Activated naive CD4-positive, alpha-beta T cell treated with anti-CD3 and anti-CD28 coated beads for 36 hours (primary cell): ENCODE measurements around the gene NRXN3. TPM values are rescaled to one million over a fixed set of nuclear protein-coding genes. Genes with fewer than 3 reads are reported as not detected.
A peak's percentile ranks its signal among the peaks of the same experiment; 100 is the strongest.

ENCODE experiments used
- CTCF ChIA-PET: fragments of 350-600 bp; sonication (Branson Sonifier 250); formaldehyde crosslinking; loops from one replicate; lab custom pipeline; 2021; ENCODE audit warnings: antibody characterized with exemption; lab: Charles Lee
- DNase-seq: peaks from one replicate; pipeline ENCODE4 v3.0.0-alpha.2; 2020
- H3K27ac Mint-ChIP-seq: one replicate; pipeline ENCODE4 v1.8.0; 2021; ENCODE audit warnings: mild to moderate bottlenecking, mixed read lengths
- H3K27me3 Mint-ChIP-seq: one replicate; pipeline ENCODE4 v1.8.0; 2021; ENCODE audit warnings: low read depth, mixed read lengths
- H3K36me3 Mint-ChIP-seq: one replicate; pipeline ENCODE4 v1.8.0; 2021; ENCODE audit warnings: low read depth, mixed read lengths
- H3K4me1 Mint-ChIP-seq: one replicate; pipeline ENCODE4 v1.8.0; 2021; ENCODE audit warnings: low read depth, mixed read lengths
- H3K4me3 Mint-ChIP-seq: one replicate; pipeline ENCODE4 v1.8.0; 2021; ENCODE audit warnings: mild to moderate bottlenecking, moderate library complexity, mixed read lengths
- H3K9me3 Mint-ChIP-seq: one replicate; pipeline ENCODE4 v1.8.0; 2021; ENCODE audit warnings: mixed read lengths
- intact Hi-C: fragments of 100-400 bp; cut with micrococcal nuclease; formaldehyde crosslinking; loops from one replicate; pipeline ENCODE4 v1.15.1; 2023
- total RNA-seq, 2 experiments: library from RNA; stranded (reverse); gene quantifications; one replicate each; pipeline ENCODE4 v1.2.3, GENCODE V29; 2021

NRXN3 gene
- total RNA-seq, 2 experiments from 2014 or later: not detected

GRCh38 chr14:78227248-78228077 is 57.3 kb downstream of the NRXN3 start:
- H3K36me3 Mint-ChIP-seq: no peaks in the 10 kb centered on the region
- peaks cover 2% of the 10 kb centered on the region for H3K9me3 Mint-ChIP-seq
- intact Hi-C loops: no loop called here
- H3K27me3 Mint-ChIP-seq: peaks cover 2% of the 10 kb centered on the region
- CTCF ChIA-PET: no interaction called here
- no peaks in the 10 kb centered on the region for H3K4me1 Mint-ChIP-seq
- H3K4me3 Mint-ChIP-seq: no peak overlapping the region
- H3K27ac Mint-ChIP-seq: no peak overlapping the region
- DNase-seq: no peak

- peaks cover 2% of the 10 kb centered on the region for H3K27me3 Mint-ChIP-seq
- no peak for DNase-seq
- CTCF ChIA-PET: no interaction called here
- intact Hi-C loops: no loop called here
- no peak overlapping the region for H3K4me3 Mint-ChIP-seq
- no peak overlapping the region for H3K27ac Mint-ChIP-seq
- H3K36me3 Mint-ChIP-seq: no peaks in the 10 kb centered on the region
- H3K4me1 Mint-ChIP-seq: no peaks in the 10 kb centered on the region
- H3K9me3 Mint-ChIP-seq: peaks cover 2% of the 10 kb centered on the region
These were observed 58.6 kb downstream of the NRXN3 start for GRCh38 chr14:78228702-78229327.

GRCh38 chr14:78232231-78233000 is 62.2 kb downstream of the NRXN3 start:
- H3K27ac Mint-ChIP-seq: no peak overlapping the region
- no peak overlapping the region for H3K4me3 Mint-ChIP-seq

GRCh38 chr14:78238141-78238540 is 68.0 kb downstream of the NRXN3 start:
- Mint-ChIP-seq H3K4me1 (no peaks in the 10 kb centered on the region), H3K27ac (no peak overlapping the region), H3K4me3 (no peak overlapping the region), H3K27me3 (no peaks in the 10 kb centered on the region), H3K36me3 (no peaks in the 10 kb centered on the region), H3K9me3 (no peaks in the 10 kb centered on the region)
- no peak for DNase-seq
- intact Hi-C loops: no loop called here
- CTCF ChIA-PET: no interaction called here

More at GRCh38 chr14:78232231-78233000, 62.2 kb downstream of the NRXN3 start:
- Mint-ChIP-seq H3K36me3 (no peaks in the 10 kb centered on the region), H3K9me3 (no peaks in the 10 kb centered on the region), H3K4me1 (no peaks in the 10 kb centered on the region), H3K27me3 (peaks cover 2% of the 10 kb centered on the region)
- CTCF ChIA-PET: no interaction called here
- intact Hi-C loops: no loop called here
- DNase-seq: no peak

DNA sequence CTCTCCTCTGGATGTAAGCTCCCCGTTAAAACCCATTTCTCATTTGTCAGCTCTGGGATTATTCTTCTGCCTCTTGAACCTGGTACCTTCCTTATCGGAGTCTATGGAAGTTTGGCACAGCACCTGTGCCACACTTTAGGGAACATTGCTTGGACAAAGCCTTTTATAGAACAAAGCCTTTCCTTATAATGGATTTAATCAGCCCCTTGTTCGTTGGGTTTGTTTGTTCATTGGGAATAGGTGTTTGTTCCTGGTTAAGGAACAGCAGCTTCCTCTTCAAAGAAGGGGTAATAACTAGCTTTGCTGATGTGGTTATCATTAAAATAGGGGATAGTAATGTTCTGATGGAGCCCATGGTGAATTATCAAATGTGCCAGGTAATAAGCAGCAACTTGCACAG is 70.4 kb downstream of the NRXN3 start:
- CTCF ChIA-PET: no interaction called here
- no peak overlapping the region for H3K27ac Mint-ChIP-seq
- no peaks in the 10 kb centered on the region for H3K4me1 Mint-ChIP-seq
- DNase-seq: no peak
- no peaks in the 10 kb centered on the region for H3K36me3 Mint-ChIP-seq
- H3K9me3 Mint-ChIP-seq: no peaks in the 10 kb centered on the region
- H3K27me3 Mint-ChIP-seq: peaks cover 1% of the 10 kb centered on the region
- intact Hi-C loops: no loop called here
- no peak overlapping the region for H3K4me3 Mint-ChIP-seq

DNA sequence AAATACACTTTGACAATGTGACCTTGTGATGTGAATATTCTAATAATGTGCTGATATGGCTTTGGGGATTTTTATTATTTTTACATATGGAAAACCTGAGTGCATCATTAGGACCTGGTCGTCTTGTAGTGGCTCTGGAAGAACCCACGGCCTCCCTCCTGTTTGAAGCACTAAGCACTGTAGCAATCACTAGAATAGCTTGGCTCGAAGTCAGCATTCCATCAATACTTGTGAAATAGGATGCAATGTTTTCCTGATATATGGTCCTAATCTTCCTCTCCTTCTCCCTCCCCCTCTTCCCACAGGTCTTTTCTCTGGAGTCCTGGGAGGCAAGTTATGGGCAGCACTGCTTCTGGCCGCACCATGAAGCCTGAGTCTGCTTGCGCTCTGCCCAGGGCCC is 71.9 kb downstream of the NRXN3 start:
- Mint-ChIP-seq H3K27ac (no peak overlapping the region), H3K4me1 (no peaks in the 10 kb centered on the region), H3K9me3 (no peaks in the 10 kb centered on the region), H3K4me3 (no peak overlapping the region), H3K36me3 (no peaks in the 10 kb centered on the region), H3K27me3 (peaks cover 1% of the 10 kb centered on the region)
- CTCF ChIA-PET: no interaction called here
- intact Hi-C loops: no loop called here
- no peak for DNase-seq

DNA sequence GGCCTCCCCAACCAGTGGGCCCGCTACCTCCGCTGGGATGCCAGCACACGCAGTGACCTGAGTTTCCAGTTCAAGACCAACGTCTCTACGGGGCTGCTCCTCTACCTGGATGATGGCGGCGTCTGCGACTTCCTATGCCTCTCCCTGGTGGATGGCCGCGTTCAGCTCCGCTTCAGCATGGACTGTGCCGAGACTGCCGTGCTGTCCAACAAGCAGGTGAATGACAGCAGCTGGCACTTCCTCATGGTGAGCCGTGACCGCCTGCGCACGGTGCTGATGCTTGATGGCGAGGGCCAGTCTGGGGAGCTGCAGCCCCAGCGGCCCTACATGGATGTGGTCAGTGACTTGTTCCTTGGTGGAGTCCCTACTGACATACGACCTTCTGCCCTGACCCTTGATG is 73.0 kb downstream of the NRXN3 start:
- Mint-ChIP-seq H3K27ac (no peak overlapping the region), H3K4me1 (no peaks in the 10 kb centered on the region), H3K27me3 (peaks cover 1% of the 10 kb centered on the region), H3K4me3 (no peak overlapping the region), H3K9me3 (no peaks in the 10 kb centered on the region), H3K36me3 (no peaks in the 10 kb centered on the region)
- intact Hi-C loops: no loop called here
- no peak for DNase-seq
- CTCF ChIA-PET: no interaction called here

DNA sequence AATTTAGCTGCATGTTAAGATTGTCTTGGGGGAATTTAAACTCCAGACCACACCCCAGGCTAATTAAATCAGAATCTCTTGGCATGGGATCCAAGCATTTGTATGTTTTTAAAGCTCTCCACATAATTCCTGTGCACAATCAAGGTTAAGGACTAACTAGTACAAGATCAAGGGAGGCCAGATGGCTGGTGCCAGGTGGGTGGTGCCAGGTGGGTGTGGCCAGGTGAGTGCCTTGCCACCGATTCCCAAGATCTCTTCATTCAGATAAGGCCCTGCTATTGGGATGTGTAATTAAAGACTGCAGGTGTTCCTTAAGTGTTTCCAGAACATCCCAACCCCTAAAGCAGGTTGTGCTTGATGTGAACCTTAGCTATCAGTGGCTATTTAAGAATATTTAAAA is 75.1 kb downstream of the NRXN3 start:
- intact Hi-C loops: no loop called here
- DNase-seq: no peak
- CTCF ChIA-PET: interaction anchor here (1.0 kb wide), 1 partner anchor 9 kb away, joined by 3 read pairs; no protein-coding TSS in a partner anchor
- peaks cover 4% of the 10 kb centered on the region for H3K27me3 Mint-ChIP-seq
- no peak overlapping the region for H3K4me3 Mint-ChIP-seq
- H3K4me1 Mint-ChIP-seq: no peaks in the 10 kb centered on the region
- no peaks in the 10 kb centered on the region for H3K36me3 Mint-ChIP-seq
- H3K9me3 Mint-ChIP-seq: no peaks in the 10 kb centered on the region
- H3K27ac Mint-ChIP-seq: no peak overlapping the region

DNA sequence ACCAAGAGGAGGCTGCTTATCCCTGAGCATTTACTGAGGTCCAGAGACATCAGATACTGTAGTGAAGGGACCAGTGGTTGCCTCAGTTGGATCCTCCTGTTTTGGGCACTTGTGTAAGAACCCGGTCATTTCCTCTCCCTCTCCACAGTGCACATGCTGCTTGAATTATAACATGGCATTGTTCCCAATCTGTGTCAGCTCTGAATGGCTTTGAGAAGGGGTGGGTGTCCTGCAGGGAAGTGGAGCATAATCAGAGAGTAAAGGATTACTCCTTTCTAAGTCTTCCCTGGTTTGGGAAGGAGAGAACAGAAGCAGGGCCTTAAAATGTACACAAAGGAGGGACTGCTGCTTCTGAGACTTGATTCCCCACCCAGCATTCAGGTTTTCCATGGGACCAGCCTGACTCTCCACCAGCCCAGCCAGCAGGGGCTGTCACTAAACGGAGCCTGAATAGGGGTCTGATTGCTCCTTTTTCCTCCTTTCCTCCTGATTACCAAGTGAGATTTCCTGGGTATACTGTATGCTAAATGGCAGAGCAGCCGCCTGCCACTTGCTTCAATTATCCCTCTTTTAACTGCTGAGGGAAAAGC is 78.4 kb downstream of the NRXN3 start:
- H3K36me3 Mint-ChIP-seq: no peaks in the 10 kb centered on the region
- intact Hi-C loops: no loop called here
- H3K27me3 Mint-ChIP-seq: peaks cover 3% of the 10 kb centered on the region
- no peak overlapping the region for H3K27ac Mint-ChIP-seq
- H3K9me3 Mint-ChIP-seq: no peaks in the 10 kb centered on the region
- DNase-seq: no peak
- H3K4me3 Mint-ChIP-seq: no peak overlapping the region
- no peaks in the 10 kb centered on the region for H3K4me1 Mint-ChIP-seq
- CTCF ChIA-PET: no interaction called here

DNA sequence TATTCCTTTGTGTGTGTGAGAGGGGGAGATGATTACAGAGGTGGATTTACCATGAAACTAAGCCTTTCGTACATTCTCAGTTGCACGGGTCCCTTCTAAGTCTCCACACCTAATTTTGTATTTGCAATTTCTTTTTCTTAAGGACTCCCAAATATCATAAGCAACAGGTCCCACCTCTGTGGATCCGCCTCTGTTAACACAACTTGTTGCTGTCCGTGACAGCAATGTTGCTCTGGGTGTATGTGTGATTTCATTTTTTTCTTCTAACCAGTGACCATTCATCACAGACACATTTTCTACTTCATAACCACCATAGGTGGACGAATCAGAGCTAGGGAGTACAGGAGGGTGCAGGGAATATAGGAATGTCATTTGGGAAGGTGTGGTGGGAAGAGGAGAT is 81.1 kb downstream of the NRXN3 start:
- intact Hi-C loops: no loop called here
- H3K4me1 Mint-ChIP-seq: peaks cover 2% of the 10 kb centered on the region
- CTCF ChIA-PET: no interaction called here
- H3K36me3 Mint-ChIP-seq: no peaks in the 10 kb centered on the region
- no peak overlapping the region for H3K27ac Mint-ChIP-seq
- peaks cover 3% of the 10 kb centered on the region for H3K27me3 Mint-ChIP-seq
- H3K4me3 Mint-ChIP-seq: no peak overlapping the region
- no peak for DNase-seq
- no peaks in the 10 kb centered on the region for H3K9me3 Mint-ChIP-seq

GRCh38 chr14:78253986-78254385 is 83.8 kb downstream of the NRXN3 start:
- peak; percentile 5 for DNase-seq
- Mint-ChIP-seq H3K9me3 (no peaks in the 10 kb centered on the region), H3K36me3 (no peaks in the 10 kb centered on the region), H3K4me1 (peaks cover 2% of the 10 kb centered on the region), H3K27ac (no peak overlapping the region), H3K4me3 (no peak overlapping the region), H3K27me3 (peaks cover 3% of the 10 kb centered on the region)
- CTCF ChIA-PET: interaction anchor here (0.8 kb wide), 1 partner anchor 8 kb away, joined by 3 read pairs; no protein-coding TSS in a partner anchor
- intact Hi-C loops: no loop called here

DNA sequence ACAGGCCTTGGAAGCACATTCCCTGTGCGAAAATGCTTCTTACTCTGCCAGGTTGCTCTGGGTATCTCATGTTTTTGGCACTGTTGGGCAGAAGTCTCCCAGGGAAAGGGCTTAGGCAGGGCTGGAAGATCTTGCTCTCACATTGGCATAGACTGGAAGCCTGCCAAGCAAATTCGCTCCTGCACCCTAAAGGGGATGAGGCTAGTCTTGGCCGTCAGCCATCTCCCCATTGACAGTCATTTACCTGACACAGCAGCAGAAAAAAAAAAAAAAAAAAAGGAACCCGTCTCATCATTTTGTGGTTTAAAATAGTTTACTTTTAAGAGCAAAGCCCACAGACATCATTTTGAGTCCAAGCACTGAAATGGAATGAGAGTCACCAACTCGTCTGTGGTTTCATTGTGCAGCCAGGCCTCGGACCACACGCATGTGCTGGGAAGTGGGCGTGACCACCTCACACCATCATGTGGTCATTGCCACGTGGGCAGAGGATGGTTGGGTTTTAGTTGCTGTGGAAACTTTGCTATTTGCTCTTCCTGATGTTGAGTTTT is 84.8 kb downstream of the NRXN3 start:
- peaks cover 2% of the 10 kb centered on the region for H3K4me1 Mint-ChIP-seq
- no peaks in the 10 kb centered on the region for H3K36me3 Mint-ChIP-seq
- H3K9me3 Mint-ChIP-seq: no peaks in the 10 kb centered on the region
- CTCF ChIA-PET: interaction anchor here (0.8 kb wide), 1 partner anchor 9 kb away, joined by 3 read pairs; no protein-coding TSS in a partner anchor
- no peak overlapping the region for H3K4me3 Mint-ChIP-seq
- no peaks in the 10 kb centered on the region for H3K27me3 Mint-ChIP-seq
- intact Hi-C loops: no loop called here
- peak; percentile 8 for DNase-seq
- H3K27ac Mint-ChIP-seq: no peak overlapping the region
